ENCODE results near the gene ABTB2. TPM values are rescaled to one million over a fixed set of nuclear protein-coding genes. Genes with fewer than 3 reads are reported as not detected.
"Not testable (repeated sequence)": the region's sequence is repeated elsewhere in the genome, so short reads cannot be mapped to it uniquely, and the experiment has no call there.

ABTB2 gene
- total and polyA plus RNA-seq, 12 donors, result 2.5 to 19.1 (median 14.2) TPM

- TF ChIP-seq, protein P1, sequence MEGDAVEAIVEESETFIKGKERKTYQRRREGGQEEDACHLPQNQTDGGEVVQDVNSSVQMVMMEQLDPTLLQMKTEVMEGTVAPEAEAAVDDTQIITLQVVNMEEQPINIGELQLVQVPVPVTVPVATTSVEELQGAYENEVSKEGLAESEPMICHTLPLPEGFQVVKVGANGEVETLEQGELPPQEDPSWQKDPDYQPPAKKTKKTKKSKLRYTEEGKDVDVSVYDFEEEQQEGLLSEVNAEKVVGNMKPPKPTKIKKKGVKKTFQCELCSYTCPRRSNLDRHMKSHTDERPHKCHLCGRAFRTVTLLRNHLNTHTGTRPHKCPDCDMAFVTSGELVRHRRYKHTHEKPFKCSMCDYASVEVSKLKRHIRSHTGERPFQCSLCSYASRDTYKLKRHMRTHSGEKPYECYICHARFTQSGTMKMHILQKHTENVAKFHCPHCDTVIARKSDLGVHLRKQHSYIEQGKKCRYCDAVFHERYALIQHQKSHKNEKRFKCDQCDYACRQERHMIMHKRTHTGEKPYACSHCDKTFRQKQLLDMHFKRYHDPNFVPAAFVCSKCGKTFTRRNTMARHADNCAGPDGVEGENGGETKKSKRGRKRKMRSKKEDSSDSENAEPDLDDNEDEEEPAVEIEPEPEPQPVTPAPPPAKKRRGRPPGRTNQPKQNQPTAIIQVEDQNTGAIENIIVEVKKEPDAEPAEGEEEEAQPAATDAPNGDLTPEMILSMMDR (IDR thresholded peaks at IDR 0.05), result no peak
- H3K9me3 ChIP-seq, result no peaks in the 10 kb centered on the region
- H3K4me1 ChIP-seq, result peaks cover 0 to 33% (median 11%) of the 10 kb centered on the region in 9 donors
- H3K27me3 ChIP-seq, result no peaks in the 10 kb centered on the region
- H3K27ac ChIP-seq, result no peak overlapping the region
- DNase-seq (no peak), ATAC-seq (no peak)
- H3K36me3 ChIP-seq, result no peaks in the 10 kb centered on the region
- WGBS, 2 donors, result 94 to 95% methylated on average over 1 of the region's 1 CpG
- H3K4me3 ChIP-seq, result no peak overlapping the region
- intact Hi-C loops (cut with DNase I), result no loop called here
Observed at GRCh38 chr11:34219279-34219678, 138.5 kb downstream of the ABTB2 start.

DNA sequence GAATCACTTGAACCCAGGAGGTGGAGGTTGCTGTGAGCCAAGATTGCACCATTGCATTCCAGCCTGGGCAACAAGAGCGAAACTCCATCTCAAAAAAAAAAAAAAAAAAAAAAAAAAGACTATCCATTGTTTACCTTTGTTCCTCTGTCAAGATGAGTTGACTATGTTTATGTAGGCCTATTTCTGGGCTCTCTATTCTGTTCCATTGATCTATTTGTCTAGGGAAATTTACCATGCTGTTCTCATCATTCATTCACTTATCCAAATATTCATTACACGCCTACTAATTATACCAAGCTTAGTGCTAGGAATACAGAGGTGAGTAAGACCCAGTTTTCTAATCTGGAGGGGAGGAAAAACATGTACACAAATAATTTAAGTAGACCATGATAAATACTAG is 139.1 kb downstream of the ABTB2 start:
- H3K27ac ChIP-seq; DNase-seq; ATAC-seq; intact Hi-C loops (cut with DNase I); H3K9me3 ChIP-seq; H3K27me3 ChIP-seq; H3K4me3 ChIP-seq; H3K36me3 ChIP-seq: not testable (repeated sequence)
- 99 to 100% methylated on average over 2 of the region's 2 CpGs for WGBS, 2 donors
- H3K4me1 ChIP-seq, result peaks cover 0 to 33% (median 11%) of the 10 kb centered on the region in 9 donors

GRCh38 chr11:34218067-34218466 is 139.7 kb downstream of the ABTB2 start:
- no peaks in the 10 kb centered on the region for H3K27me3 ChIP-seq
- TF ChIP-seq, protein P1 (IDR thresholded peaks at IDR 0.05), result no peak
- no peak overlapping the region for H3K4me3 ChIP-seq
- no peak overlapping the region for H3K27ac ChIP-seq
- intact Hi-C loops (cut with DNase I), result no loop called here
- peaks cover 0 to 33% (median 11%) of the 10 kb centered on the region in 9 donors for H3K4me1 ChIP-seq
- no peaks in the 10 kb centered on the region for H3K9me3 ChIP-seq
- DNase-seq (no peak), ATAC-seq (no peak)
- no peaks in the 10 kb centered on the region for H3K36me3 ChIP-seq

GRCh38 chr11:34216706-34217105 is 141.1 kb downstream of the ABTB2 start:
- TF ChIP-seq, protein P1 (IDR thresholded peaks at IDR 0.05), result no peak
- ATAC-seq (no peak), DNase-seq (no peak)
- intact Hi-C loops (cut with DNase I), result no loop called here
- Histone ChIP-seq H3K27me3 (no peaks in the 10 kb centered on the region), H3K36me3 (no peaks in the 10 kb centered on the region), H3K27ac (no peak overlapping the region), H3K4me3 (no peak overlapping the region), H3K9me3 (no peaks in the 10 kb centered on the region), H3K4me1 (peaks cover 0 to 23% (median 10%) of the 10 kb centered on the region in 9 donors)
- 72 to 85% methylated on average over 6 of the region's 6 CpGs for whole genome bisulfite sequencing, 2 donors

DNA sequence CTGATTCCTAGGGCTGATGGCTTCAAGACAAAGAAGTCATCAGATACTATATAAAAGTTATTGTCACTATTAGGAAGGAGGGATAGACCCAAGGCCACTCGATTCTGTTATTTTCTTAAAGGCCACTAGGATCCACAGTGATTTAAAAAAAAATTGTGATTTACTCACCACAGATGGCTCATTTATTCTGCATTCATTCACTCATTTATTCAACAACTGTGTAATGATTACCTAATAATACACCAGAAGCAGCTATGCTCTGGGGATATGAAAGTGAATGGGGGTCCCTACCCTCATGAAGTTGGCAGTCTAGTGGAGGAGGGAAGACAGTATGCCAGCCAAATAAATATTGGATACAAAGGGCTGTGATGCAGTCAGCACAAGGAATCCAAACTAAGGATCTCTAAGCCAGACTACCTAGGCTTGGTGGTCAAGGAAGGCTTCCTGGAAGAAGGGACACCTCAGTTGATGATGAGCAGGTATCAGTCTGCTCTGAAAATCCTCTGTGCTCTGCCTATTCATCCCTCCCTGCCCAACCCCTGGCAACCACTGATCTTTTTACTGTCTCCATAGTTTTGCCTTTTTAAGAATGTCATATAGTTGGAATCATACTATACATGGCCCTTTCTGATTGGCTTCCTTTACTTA is 141.9 kb downstream of the ABTB2 start:
- TF ChIP-seq, protein P1 (IDR thresholded peaks at IDR 0.05), result no peak
- Histone ChIP-seq H3K27ac (no peak overlapping the region), H3K4me3 (no peak overlapping the region), H3K27me3 (no peaks in the 10 kb centered on the region), H3K4me1 (peaks cover 0 to 23% (median 10%) of the 10 kb centered on the region in 9 donors), H3K36me3 (no peaks in the 10 kb centered on the region), H3K9me3 (no peaks in the 10 kb centered on the region)
- no peak for DNase-seq
- ATAC-seq, result no peak
- intact Hi-C loops (cut with DNase I), result no loop called here
- 81 to 88% methylated on average over 1 of the region's 1 CpG for WGBS, 2 donors
